Stimulated activated naive CD8-positive, alpha-beta T cell treated with anti-CD3 and anti-CD28 coated beads, Interleukin-15, amount 100 ng/mL, for 72 hours (primary cell): Measurements from ENCODE around the gene DPRX.
"Not testable (repeated sequence)": the region's sequence is repeated elsewhere in the genome, so short reads cannot be mapped to it uniquely, and the experiment has no call there.

ENCODE experiments used
- ATAC-seq: fragments of 150-1000 bp; cut with Tn5 transposase; 2 replicates; pipeline ENCODE4 v1.10.0; 2021; ENCODE audit warnings: mild to moderate bottlenecking, moderate library complexity
- DNase-seq, 2 donors: peaks; one replicate each; pipeline ENCODE4 v3.0.0; 2021 to 2022
- H3K27ac Mint-ChIP-seq, 2 donors: one replicate each; pipeline ENCODE4 v1.8.0; 2022; ENCODE audit warnings: mild to moderate bottlenecking in 2 of 2, mixed read lengths in 2 of 2, moderate library complexity in 2 of 2
- H3K27me3 Mint-ChIP-seq: one replicate; pipeline ENCODE4 v1.8.0; 2022; ENCODE audit warnings: mixed read lengths
- H3K4me1 Mint-ChIP-seq: one replicate; pipeline ENCODE4 v1.8.0; 2022; ENCODE audit warnings: mild to moderate bottlenecking, mixed read lengths
- H3K4me3 Mint-ChIP-seq, 2 donors: one replicate each; pipeline ENCODE4 v1.8.0; 2022; ENCODE audit warnings: mild to moderate bottlenecking in 2 of 2, mixed read lengths in 2 of 2, moderate library complexity in 1 of 2
- H3K9me3 Mint-ChIP-seq, 2 donors: one replicate each; pipeline ENCODE4 v1.8.0; 2022; ENCODE audit warnings: mixed read lengths in 2 of 2

Gene DPRX

DNA sequence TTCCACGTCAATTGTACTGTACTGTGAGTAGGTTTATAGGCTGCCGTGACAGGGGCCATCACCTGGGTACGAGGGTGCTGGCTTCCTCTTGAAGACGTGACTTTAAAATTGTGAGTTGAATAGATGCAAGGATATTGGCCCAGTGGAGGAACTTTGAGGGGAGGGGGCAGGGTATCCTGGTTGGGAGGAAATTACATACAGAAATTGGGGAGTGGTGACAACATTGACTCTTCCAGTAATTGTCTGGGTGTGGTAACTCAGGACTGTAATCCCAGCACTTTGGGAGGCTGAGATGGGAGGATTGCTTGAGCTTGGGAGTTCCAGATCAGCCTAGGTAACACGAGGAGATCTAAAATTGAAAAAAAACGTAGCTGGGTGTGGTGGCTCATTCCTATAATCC, 30.4 kb downstream of the DPRX start:
- ATAC-seq = no peak
- no peak overlapping the region for H3K27ac Mint-ChIP-seq
- DNase-seq = no peak
- no peaks in the 10 kb centered on the region for H3K27me3 Mint-ChIP-seq
- no peak overlapping the region for H3K4me3 Mint-ChIP-seq
- no peaks in the 10 kb centered on the region for H3K4me1 Mint-ChIP-seq
- H3K9me3 Mint-ChIP-seq = peaks cover 6 to 24% of the 10 kb centered on the region in 2 donors

DNA sequence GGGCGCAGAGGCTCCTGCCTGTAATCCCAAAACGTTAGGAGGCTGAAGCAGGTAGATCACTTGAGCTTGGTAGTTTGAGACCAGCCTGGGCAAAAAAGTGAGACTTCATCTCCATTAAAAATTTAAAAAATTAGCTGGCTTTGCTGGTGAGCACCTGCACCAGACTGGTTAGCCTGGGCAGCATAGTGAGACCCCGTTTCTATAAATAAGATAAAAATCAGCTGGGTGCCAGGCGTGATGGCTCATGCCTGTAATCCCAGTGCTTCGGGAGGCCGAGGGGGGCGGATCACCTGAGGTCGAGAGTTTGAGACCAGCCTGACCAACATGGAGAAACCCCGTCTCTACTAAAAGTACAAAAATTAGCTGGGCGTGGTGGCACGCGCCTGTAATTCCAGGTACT, 32.4 kb downstream of the DPRX start:
- Mint-ChIP-seq H3K4me3 (no peak overlapping the region), H3K4me1 (no peaks in the 10 kb centered on the region), H3K27me3 (no peaks in the 10 kb centered on the region), H3K27ac (no peak overlapping the region), H3K9me3 (peaks cover 6 to 19% of the 10 kb centered on the region in 2 donors)
- no peak for DNase-seq
- ATAC-seq = no peak

DNA sequence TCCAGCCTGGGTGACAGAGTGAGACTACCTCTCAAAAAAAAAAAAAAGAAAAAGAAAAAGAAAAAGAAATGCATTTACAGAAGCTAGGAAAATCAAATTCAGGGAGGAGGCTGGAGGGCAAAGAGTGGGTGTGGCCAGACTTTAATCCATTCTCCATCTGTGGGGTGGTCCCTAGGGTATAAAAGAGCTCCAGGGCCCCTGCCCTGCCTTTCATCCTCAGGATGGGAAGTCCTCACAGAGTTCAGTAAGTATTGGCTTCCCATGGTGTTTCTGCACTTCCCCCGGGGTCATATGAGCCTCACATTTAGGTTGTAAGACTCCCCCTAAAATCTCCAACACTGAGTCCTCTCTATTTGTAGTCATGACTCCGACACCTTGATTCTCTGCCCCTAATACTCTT, 33.0 kb downstream of the DPRX start:
- Mint-ChIP-seq H3K4me1 (no peaks in the 10 kb centered on the region), H3K27me3 (no peaks in the 10 kb centered on the region), H3K4me3 (no peak overlapping the region), H3K27ac (no peak overlapping the region), H3K9me3 (peaks cover 6 to 19% of the 10 kb centered on the region in 2 donors)
- ATAC-seq (no peak), DNase-seq (no peak)

DNA sequence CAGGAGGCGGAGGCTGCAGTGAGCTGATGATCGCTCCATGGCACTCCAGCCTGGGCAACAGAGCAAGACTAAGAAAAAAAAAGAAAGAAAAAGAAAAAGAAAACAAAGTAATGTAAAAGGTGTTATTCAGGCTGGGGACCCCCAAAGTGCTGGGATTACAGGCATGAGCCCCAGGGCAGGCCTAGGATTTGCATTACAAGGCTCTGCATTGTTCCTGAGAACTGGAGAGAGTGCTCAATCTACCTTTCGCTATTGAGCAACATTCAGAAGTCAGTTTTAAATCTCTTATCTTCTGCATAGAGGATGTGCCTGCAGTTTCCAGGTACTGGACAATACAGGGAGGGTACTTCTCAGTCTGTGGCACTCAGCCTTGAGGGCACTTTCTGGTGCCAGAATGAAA, 34.5 kb downstream of the DPRX start:
- H3K4me3 Mint-ChIP-seq, DNase-seq, H3K27ac Mint-ChIP-seq, ATAC-seq, H3K4me1 Mint-ChIP-seq, H3K27me3 Mint-ChIP-seq: not testable (repeated sequence)
- H3K9me3 Mint-ChIP-seq = peaks cover 6 to 19% of the 10 kb centered on the region in 2 donors

DNA sequence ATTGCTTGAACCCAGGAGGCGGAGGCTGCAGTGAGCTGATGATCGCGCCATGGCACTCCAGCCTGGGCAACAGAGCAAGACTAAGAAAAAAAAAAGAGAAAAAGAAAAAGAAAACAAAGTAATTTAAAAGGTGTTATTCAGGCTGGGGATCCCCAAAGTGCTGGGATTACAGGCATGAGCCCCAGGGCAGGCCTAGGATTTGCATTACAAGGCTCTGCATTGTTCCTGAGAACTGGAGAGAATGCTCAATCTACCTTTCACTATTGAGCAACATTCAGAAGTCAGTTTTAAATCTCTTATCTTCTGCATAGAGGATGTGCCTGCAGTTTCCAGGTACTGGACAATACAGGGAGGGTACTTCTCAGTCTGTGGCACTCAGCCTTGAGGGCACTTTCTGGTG, 37.0 kb downstream of the DPRX start:
- not testable (repeated sequence) for H3K27me3 Mint-ChIP-seq, H3K4me1 Mint-ChIP-seq, H3K4me3 Mint-ChIP-seq, H3K27ac Mint-ChIP-seq, H3K9me3 Mint-ChIP-seq, DNase-seq, ATAC-seq

DNA sequence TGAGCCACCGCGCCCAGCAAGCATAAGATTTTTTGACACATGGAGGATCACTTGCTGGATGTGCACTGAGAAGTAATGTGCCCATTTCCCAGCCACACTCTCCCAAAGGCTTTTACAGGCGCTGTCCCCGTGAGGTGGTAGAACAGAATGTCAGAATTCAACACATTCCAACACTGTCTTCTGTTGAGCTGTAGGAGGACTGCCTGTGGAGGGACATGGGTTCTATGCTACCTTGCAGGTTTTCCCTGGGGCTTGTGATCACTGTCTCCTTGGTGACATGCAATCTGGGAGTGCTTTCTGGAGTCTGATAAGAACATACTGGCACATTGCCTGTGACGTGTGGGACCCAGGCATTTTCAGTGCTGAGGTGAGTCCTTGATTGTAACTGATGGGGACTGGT, 38.5 kb downstream of the DPRX start:
- H3K4me3 Mint-ChIP-seq = no peak overlapping the region
- H3K4me1 Mint-ChIP-seq = no peaks in the 10 kb centered on the region
- ATAC-seq = no peak
- no peaks in the 10 kb centered on the region for H3K27me3 Mint-ChIP-seq
- peak overlapping the region in 1 of 2 donors; percentile 71 for H3K27ac Mint-ChIP-seq
- DNase-seq = no peak
- H3K9me3 Mint-ChIP-seq = peaks cover 0 to 8% of the 10 kb centered on the region in 2 donors

DNA sequence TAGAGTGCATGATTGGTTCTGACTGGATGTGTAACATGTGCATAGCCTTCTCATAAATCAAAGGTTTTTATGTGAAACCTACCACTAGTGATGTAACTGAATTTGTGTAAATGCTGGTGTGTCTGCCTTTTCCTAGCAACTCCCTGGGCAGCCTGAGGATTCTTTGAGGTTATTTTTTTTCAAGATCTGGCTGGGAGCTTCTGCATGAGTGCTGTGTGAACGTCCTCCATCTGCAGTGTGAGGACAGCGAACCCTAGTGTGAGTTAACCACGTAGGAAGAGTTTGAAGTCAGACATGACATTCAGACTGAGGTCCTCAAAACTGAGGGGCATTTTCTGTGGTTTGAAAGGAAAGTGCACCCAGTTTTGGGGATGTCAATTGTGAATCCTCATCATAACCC, 39.9 kb downstream of the DPRX start:
- Mint-ChIP-seq H3K4me1 (no peaks in the 10 kb centered on the region), H3K27me3 (no peaks in the 10 kb centered on the region), H3K27ac (no peak overlapping the region), H3K4me3 (no peak overlapping the region), H3K9me3 (peaks cover 1 to 8% of the 10 kb centered on the region in 2 donors)
- no peak for ATAC-seq
- no peak for DNase-seq
